ENCODE measurements around the gene ATP8A1. TPM values are rescaled to one million over a fixed set of nuclear protein-coding genes. Genes with fewer than 3 reads are reported as not detected.

The ATP8A1 gene
- total RNA-seq, 8 experiments from 2014 or later, result 1.1 to 44.1 (median 31.6) TPM

DNA sequence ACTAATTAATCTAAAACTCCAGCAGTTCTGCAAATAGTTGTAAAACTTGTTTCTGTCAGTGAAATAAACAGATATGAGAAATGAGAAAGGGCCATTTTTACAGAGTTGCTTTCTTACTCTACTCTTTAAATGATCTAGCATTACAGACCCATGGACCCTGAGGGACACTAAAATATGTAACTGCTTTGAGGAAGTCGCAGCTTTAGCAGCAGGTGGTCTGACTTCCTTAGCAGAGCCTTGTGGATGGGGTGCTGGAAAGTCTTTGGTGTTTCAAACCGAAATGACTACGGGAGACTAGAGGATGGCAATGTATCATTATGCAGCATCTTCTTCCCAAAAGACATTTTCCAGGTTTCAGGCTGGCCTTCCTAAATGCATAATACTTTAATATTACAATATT lies 240.9 kb downstream of the ATP8A1 start:
- H3K4me1 ChIP-seq (replicated peaks in 1 of 2), result no peaks in the 10 kb centered on the region
- no peak overlapping the region for H3K4me3 ChIP-seq
- no peak for ATAC-seq (replicated peaks in 6 of 8)
- H3K27ac ChIP-seq, result no peak overlapping the region
- in situ Hi-C loops (cut with MboI; ENCODE audit: low pct_unique_long_range_greater_than_20kb in 2 of 9, low sequenced_read_pairs in 9 of 9, unreplicated experiment in 9 of 9), result no loop called here
- 33 to 86% (median 46%) methylated on average over 2 to 3 of the region's 3 CpGs; no CpG with 5 or more reads in 2 of the 10 experiments for WGBS, 10 experiments

DNA sequence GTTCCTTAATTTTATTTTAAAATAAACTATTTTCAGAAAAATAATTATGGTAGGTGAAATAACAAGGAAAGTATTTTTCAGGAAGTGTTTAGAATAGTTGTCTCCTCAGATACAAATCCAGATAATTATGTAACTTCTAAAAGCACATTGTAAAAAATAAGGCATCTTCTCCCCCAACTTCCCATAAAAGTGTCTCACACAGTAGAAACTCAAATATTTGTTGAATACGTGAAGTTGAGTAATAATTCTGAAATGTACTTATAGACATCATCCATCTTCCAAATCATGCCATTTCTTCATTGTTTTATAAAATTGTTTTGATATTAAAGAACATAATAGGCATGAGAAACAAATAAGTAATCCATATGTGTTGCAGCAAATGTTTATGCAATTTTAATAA lies 241.6 kb downstream of the ATP8A1 start:
- in situ Hi-C loops (cut with MboI; ENCODE audit: low pct_unique_long_range_greater_than_20kb in 2 of 9, low sequenced_read_pairs in 9 of 9, unreplicated experiment in 9 of 9), result no loop called here
- Histone ChIP-seq H3K27ac (no peak overlapping the region), H3K4me3 (no peak overlapping the region), H3K4me1 (replicated peaks in 1 of 2) (no peaks in the 10 kb centered on the region)
- ATAC-seq (replicated peaks in 6 of 8), result no peak
- WGBS, 10 experiments, result 17 to 100% (median 80%) methylated on average over 1 of the region's 1 CpG; no CpG with 5 or more reads in 1 of the 10 experiments

- in situ Hi-C loops (cut with MboI; ENCODE audit: low pct_unique_long_range_greater_than_20kb in 2 of 9, low sequenced_read_pairs in 9 of 9, unreplicated experiment in 9 of 9), result no loop called here
- 31 to 100% (median 83%) methylated on average over 1 to 2 of the region's 2 CpGs; no CpG with 5 or more reads in 2 of the 10 experiments for WGBS, 10 experiments
- peak in 2 of 8 experiments; percentile 31 to 33 for ATAC-seq (replicated peaks in 6 of 8)
- H3K27ac ChIP-seq, result no peak overlapping the region
- no peak overlapping the region for H3K4me3 ChIP-seq
- H3K4me1 ChIP-seq (replicated peaks in 1 of 2), result peaks cover 0 to 2% of the 10 kb centered on the region in 2 donors
These were observed 244.7 kb downstream of the ATP8A1 start for GRCh38 chr4:42412251-42412650.

DNA sequence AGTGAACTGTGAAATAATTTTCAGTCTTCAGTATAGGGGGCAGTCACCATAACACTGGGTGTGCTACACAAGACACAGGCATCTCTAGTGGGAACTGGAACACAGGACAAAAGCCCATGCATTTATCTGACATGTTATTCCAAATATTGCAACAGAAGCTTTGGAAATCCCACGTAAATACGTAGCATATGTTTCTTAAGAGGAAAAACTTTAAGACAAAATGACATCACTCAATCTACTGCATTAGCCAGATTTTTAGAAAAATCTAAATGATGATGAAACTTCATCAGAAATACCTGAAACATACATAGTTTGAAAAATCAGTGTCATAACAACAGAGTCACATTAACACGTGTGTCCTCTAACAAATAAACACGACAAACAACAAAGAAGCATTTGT lies 245.1 kb downstream of the ATP8A1 start:
- Histone ChIP-seq H3K4me1 (replicated peaks in 1 of 2) (peaks cover 0 to 2% of the 10 kb centered on the region in 2 donors), H3K27ac (no peak overlapping the region), H3K4me3 (no peak overlapping the region)
- in situ Hi-C loops (cut with MboI; ENCODE audit: low pct_unique_long_range_greater_than_20kb in 2 of 9, low sequenced_read_pairs in 9 of 9, unreplicated experiment in 9 of 9), result no loop called here
- 40 to 91% (median 75%) methylated on average over 2 to 4 of the region's 4 CpGs; no CpG with 5 or more reads in 2 of the 10 experiments for WGBS, 10 experiments
- ATAC-seq (replicated peaks in 6 of 8), result no peak

DNA sequence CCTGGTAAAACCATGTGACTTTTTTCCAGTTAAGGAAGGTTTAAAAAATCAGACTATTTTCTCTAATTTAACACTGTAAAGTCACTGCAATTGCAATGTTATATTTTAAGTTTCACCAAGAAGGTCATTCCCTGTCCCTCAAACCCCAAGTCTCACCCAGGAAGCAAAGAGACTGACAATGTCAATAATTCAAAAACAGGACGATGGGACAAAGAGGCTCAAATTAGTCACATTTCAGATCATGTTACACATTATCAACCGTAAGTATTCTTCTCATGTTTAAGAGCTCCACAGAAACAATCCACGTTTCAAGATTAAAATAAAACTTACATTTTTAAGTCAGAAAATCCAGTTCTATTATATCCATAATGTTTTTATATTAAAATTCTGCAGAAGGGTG lies 246.5 kb downstream of the ATP8A1 start:
- H3K27ac ChIP-seq, result no peak overlapping the region
- WGBS, 10 experiments, result 20 to 85% (median 56%) methylated on average over 1 to 3 of the region's 3 CpGs; no CpG with 5 or more reads in 2 of the 10 experiments
- in situ Hi-C loops (cut with MboI; ENCODE audit: low pct_unique_long_range_greater_than_20kb in 2 of 9, low sequenced_read_pairs in 9 of 9, unreplicated experiment in 9 of 9), result no loop called here
- H3K4me1 ChIP-seq (replicated peaks in 1 of 2), result peaks cover 0 to 2% of the 10 kb centered on the region in 2 donors
- no peak for ATAC-seq (replicated peaks in 6 of 8)
- no peak overlapping the region for H3K4me3 ChIP-seq

GRCh38 chr4:42404001-42404400 lies 252.9 kb downstream of the ATP8A1 start:
- Histone ChIP-seq H3K4me1 (replicated peaks in 1 of 2) (peaks cover 4% of the 10 kb centered on the region in 2 donors), H3K27ac (no peak overlapping the region), H3K4me3 (no peak overlapping the region)
- in situ Hi-C loops (cut with MboI; ENCODE audit: low pct_unique_long_range_greater_than_20kb in 2 of 9, low sequenced_read_pairs in 9 of 9, unreplicated experiment in 9 of 9), result no loop called here
- no peak for ATAC-seq (replicated peaks in 6 of 8)
- 42 to 100% (median 89%) methylated on average over 1 to 6 of the region's 6 CpGs; no CpG with 5 or more reads in 3 of the 10 experiments for WGBS, 10 experiments

DNA sequence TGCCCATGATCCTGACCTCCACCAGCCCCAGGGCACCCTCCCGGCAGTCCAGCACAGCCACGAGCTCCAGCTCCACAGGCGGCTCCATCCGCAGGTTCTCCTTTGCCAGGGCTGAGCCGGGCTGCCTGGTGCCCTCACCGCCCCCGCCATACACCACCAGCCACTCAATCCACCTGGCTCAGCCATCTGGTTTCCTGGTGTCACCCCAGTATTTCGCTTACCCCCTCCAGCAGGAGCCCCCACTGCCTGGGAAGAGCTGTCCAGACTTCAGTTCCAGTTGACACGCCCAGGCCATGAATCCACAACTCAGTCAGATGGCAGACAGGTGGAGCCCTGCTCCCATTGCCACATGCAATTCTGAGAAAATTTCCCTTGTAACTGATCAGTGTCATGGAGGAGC lies 255.7 kb downstream of the ATP8A1 start:
- H3K27ac ChIP-seq, result no peak overlapping the region
- no peak overlapping the region for H3K4me3 ChIP-seq
- ATAC-seq (replicated peaks in 6 of 8), result peak in 3 of 8 experiments; percentile 33 to 66 (median 55)
- 83 to 87% methylated on average over 1 to 3 of the region's 9 CpGs; no CpG with 5 or more reads in 8 of the 10 experiments for WGBS, 10 experiments
- peaks cover 4 to 6% of the 10 kb centered on the region in 2 donors for H3K4me1 ChIP-seq (replicated peaks in 1 of 2)
- in situ Hi-C loops (cut with MboI; ENCODE audit: low pct_unique_long_range_greater_than_20kb in 2 of 9, low sequenced_read_pairs in 9 of 9, unreplicated experiment in 9 of 9), result no loop called here

DNA sequence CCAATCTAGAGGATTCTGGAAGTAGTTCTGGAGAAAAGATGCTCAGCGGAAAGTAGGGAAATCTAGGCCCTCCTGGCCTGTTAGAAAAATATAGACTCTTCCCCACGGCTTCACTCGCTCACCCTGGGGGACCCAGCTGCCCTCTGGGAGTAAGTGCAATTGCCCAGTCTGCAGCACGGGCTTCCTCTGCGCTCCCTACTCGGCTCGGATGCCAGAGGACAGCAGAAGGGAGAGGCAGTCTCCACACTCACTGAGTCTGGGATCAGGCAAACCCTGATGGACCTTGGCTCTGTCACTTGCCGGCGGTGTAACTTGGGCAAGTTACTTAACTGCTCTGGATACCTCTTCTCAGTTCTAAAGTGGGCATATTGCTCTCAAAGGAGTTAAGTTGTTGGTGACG lies 257.5 kb downstream of the ATP8A1 start:
- Histone ChIP-seq H3K4me1 (replicated peaks in 1 of 2) (peaks cover 4 to 6% of the 10 kb centered on the region in 2 donors), H3K27ac (no peak overlapping the region), H3K4me3 (peak overlapping the region; percentile 41 to 48 (median 43))
- in situ Hi-C loops (cut with MboI; ENCODE audit: low pct_unique_long_range_greater_than_20kb in 2 of 9, low sequenced_read_pairs in 9 of 9, unreplicated experiment in 9 of 9), result loop anchor here in 4 of 9 experiments (25.0 kb wide), 1 partner anchor 113 kb away; no protein-coding TSS in a partner anchor
- ATAC-seq (replicated peaks in 6 of 8), result no peak
- 30 to 80% (median 60%) methylated on average over 1 to 6 of the region's 10 CpGs; no CpG with 5 or more reads in 3 of the 10 experiments for WGBS, 10 experiments

DNA sequence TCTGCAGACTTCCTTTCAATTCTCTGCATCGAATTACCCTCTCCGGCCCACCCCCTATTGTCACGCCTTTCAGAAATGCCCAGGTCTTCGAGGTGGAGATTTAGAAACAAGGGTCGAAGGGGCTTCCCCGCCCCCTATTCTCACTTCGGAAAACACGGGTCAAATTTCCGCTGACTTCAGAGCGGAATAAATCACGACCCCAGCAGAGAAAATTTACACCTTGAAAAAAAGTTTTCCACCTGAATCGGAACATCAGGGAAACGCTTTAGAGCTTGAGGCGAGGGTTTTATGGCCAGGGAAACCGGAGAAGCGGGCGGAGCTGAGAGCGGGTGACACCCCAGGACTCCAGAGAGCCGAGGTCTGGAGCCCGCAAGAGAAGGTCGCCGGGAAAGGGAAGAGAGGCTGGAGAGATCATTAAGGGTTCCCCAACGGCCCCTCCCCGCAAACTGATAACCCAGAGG lies 258.0 kb downstream of the ATP8A1 start:
- Histone ChIP-seq H3K4me1 (replicated peaks in 1 of 2) (peaks cover 4 to 6% of the 10 kb centered on the region in 2 donors), H3K27ac (no peak overlapping the region), H3K4me3 (peak overlapping the region; percentile 41 to 48 (median 43))
- in situ Hi-C loops (cut with MboI; ENCODE audit: low pct_unique_long_range_greater_than_20kb in 2 of 9, low sequenced_read_pairs in 9 of 9, unreplicated experiment in 9 of 9), result loop anchor here in 4 of 9 experiments (25.0 kb wide), 1 partner anchor 113 kb away; no protein-coding TSS in a partner anchor
- 2 to 100% (median 22%) methylated on average over 1 to 19 of the region's 24 CpGs; no CpG with 5 or more reads in 4 of the 10 experiments for WGBS, 10 experiments
- no peak for ATAC-seq (replicated peaks in 6 of 8)

GRCh38 chr4:42398171-42398870 lies 258.6 kb downstream of the ATP8A1 start:
- peaks cover 4 to 6% of the 10 kb centered on the region in 2 donors for H3K4me1 ChIP-seq (replicated peaks in 1 of 2)
- H3K4me3 ChIP-seq, result peak overlapping the region; percentile 41 to 48 (median 43)
- H3K27ac ChIP-seq, result no peak overlapping the region
- peak; percentile 24 to 79 (median 76) for ATAC-seq (replicated peaks in 6 of 8)
- 0 to 20% (median 1%) methylated on average over 1 to 16 of the region's 60 CpGs; no CpG with 5 or more reads in 3 of the 10 experiments for WGBS, 10 experiments
- in situ Hi-C loops (cut with MboI; ENCODE audit: low pct_unique_long_range_greater_than_20kb in 2 of 9, low sequenced_read_pairs in 9 of 9, unreplicated experiment in 9 of 9), result loop anchor here in 4 of 9 experiments (25.0 kb wide), 1 partner anchor 114 kb away; no protein-coding TSS in a partner anchor

- Histone ChIP-seq H3K4me3 (peak overlapping the region; percentile 41 to 48 (median 43)), H3K27ac (no peak overlapping the region), H3K4me1 (replicated peaks in 1 of 2) (peaks cover 4 to 6% of the 10 kb centered on the region in 2 donors)
- in situ Hi-C loops (cut with MboI; ENCODE audit: low pct_unique_long_range_greater_than_20kb in 2 of 9, low sequenced_read_pairs in 9 of 9, unreplicated experiment in 9 of 9), result loop anchor here in 4 of 9 experiments (25.0 kb wide), 1 partner anchor 115 kb away; no protein-coding TSS in a partner anchor
- WGBS, 10 experiments, result 0% methylated on average over 4 of the region's 52 CpGs; no CpG with 5 or more reads in 9 of the 10 experiments
- peak; percentile 35 to 67 (median 63) for ATAC-seq (replicated peaks in 6 of 8)
These were observed 259.2 kb downstream of the ATP8A1 start for GRCh38 chr4:42397635-42398170.

DNA sequence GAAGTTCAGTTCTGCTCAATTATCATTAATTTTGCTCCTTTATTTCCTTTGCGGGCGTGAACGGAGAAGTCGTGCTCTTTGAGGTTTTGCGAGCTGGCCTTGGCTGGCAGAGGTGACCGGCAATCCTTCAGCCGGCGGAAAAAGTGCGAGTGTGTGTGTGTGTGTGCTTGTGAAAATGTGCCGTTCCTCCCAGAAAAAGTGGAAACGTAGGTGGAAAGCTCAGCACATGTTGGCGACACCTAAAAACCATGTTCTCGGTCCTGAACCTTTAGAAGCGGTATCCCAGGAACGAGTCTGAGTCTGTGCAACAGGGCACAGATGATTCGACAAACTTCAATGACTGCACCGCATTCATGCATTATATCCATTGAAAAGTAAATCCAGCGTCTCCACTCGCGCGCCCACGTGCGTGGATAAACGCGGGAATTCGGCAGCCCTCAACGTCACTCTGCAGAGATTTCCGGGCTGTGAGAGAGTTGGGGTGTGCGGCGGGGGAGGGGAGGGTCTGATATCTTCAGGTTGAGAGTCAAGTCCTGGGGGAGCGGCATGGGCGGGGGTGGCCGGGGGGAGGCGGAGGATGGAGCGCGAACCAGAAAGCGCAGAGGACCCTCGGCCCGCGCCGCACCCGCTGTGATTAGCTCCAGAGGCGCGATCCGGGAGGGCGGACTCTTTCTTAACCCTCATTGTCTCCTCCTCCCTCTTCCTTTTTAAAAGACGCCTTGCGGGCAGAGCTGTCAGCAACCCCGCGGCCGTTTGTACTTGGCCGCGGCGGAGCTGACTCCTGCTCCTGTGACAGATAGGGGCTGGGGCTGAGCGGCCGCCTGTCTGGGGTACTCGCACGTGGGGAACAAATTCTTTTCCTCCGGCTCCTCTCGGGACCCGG lies 259.9 kb downstream of the ATP8A1 start, which contains the start of gene SHISA3:
Gene SHISA3, plus strand, starts transcription at position 737 of the 883 bp plus-strand sequence. CDS start 569 bp downstream, outside the sequence.
- peaks cover 10 to 13% of the 10 kb centered on the region in 2 donors for H3K4me1 ChIP-seq (replicated peaks in 1 of 2)
- no peak within 1 kb of the TSS for H3K27ac ChIP-seq
- in situ Hi-C loops (cut with MboI; ENCODE audit: low pct_unique_long_range_greater_than_20kb in 2 of 9, low sequenced_read_pairs in 9 of 9, unreplicated experiment in 9 of 9), result loop anchor here in 4 of 9 experiments (25.0 kb wide), 1 partner anchor 115 kb away; no protein-coding TSS in a partner anchor
- peak; percentile 44 to 69 (median 50) for ATAC-seq (replicated peaks in 6 of 8)
- H3K4me3 ChIP-seq, result peak within 1 kb of the TSS; percentile 41 to 48 (median 43)
- WGBS, 10 experiments, result 2 to 88% (median 20%) methylated on average over 2 to 15 of the region's 61 CpGs; no CpG with 5 or more reads in 2 of the 10 experiments

Measured in motor neuron (in vitro differentiated cells).